Measurements from ENCODE around the gene STIM1.

STIM1 gene

DNA sequence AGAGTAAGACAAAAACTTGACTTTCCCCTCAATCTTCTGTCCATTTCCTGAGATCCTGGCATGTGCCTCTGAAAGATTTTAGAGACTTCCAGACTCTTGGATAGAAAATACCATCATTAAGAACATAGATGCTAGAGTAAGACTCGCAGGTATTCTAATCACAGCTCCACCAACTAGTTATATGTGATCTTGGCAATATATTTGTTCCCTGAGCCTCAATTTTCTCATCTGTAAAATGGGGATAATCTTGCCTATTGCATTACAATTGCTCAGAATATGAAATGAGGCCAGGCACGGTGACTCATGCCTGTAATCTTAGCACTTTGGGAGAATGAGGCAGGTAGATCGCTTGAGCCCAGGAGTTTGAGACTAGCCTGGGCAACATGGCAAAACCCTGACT lies 25.4 kb upstream of the STIM1 start:
- DNase-seq (ENCODE audit: low spot score): no peak

- no peak for DNase-seq (ENCODE audit: low spot score)
Observed at GRCh38 chr11:3830730-3831129, 24.7 kb upstream of the STIM1 start.

- DNase-seq (ENCODE audit: low spot score): no peak
Observed at GRCh38 chr11:3831378-3832239, 23.9 kb upstream of the STIM1 start.

- no peak for DNase-seq (ENCODE audit: low spot score)
Observed at GRCh38 chr11:3832816-3833215, 22.6 kb upstream of the STIM1 start.

DNA sequence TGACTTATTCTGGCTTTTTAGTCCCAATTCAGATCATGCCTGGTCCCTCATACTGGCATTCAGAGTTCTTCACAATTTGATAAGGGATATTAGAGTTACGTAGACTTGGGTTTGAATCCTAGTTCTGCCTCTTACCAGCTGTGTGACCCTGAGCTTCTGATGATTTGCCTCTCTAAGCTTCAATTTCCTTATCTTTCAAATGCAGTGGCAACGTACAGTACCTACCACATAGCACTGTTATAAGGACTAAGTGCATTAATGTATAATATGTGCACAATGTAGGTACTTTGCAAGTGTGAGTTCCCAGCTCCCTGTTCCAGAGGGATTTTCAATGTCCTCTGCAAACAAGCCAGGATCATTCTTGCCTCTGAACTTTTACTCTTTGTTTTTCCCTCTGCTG lies 22.0 kb upstream of the STIM1 start:
- DNase-seq (ENCODE audit: low spot score): no peak

GRCh38 chr11:3834349-3834663 lies 21.2 kb upstream of the STIM1 start:
- DNase-seq (ENCODE audit: low spot score): no peak

DNA sequence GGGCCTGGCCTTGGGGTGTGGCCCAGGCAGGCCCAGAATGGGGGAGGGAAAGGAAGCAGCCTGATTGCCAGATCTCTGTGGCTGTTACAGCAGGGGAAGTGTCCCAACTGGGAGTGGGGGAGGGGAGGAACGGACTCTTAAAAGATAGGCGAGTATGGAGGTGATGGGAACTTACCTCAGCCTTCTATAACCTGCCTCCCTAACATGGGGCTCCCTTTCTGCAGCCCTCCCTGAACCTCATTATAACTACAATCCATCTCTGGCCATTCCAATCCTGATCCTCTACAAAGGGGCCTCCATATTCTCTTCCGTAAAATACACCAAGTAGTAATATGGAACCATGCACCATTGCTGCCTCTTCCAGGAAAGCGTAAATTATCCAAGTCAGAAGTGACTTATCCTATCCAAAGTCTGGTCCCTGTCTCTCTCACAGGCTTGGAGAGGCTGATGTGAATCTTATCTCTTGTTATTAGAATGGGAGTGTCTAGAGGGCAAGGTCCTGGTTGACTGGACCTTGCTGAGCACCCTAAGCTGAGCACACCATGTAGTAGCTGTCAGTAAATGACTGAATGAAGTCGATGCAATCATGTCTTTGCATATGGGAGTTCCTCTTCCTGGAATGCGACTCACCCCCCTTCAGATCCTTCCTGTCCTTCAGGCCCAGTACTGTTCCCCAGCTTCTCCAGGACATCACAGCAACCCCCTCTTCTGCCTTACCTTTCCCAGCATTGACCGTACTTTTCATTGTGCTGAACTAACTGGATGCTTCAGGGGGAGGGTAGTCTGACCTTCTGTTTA lies 20.6 kb upstream of the STIM1 start:
- no peak for DNase-seq (ENCODE audit: low spot score)

GRCh38 chr11:3835751-3836150 lies 19.7 kb upstream of the STIM1 start:
- DNase-seq (ENCODE audit: low spot score): no peak

GRCh38 chr11:3836903-3837302 lies 18.6 kb upstream of the STIM1 start:
- DNase-seq (ENCODE audit: low spot score): no peak

GRCh38 chr11:3837793-3838192 lies 17.7 kb upstream of the STIM1 start:
- no peak for DNase-seq (ENCODE audit: low spot score)

- no peak for DNase-seq (ENCODE audit: low spot score)
Observed at GRCh38 chr11:3838504-3838903, 17.0 kb upstream of the STIM1 start.

GRCh38 chr11:3840004-3840869 lies 15.2 kb upstream of the STIM1 start:
- no peak for DNase-seq (ENCODE audit: low spot score)

- DNase-seq (ENCODE audit: low spot score): peak; percentile 65
Observed at GRCh38 chr11:3840870-3841425, 14.5 kb upstream of the STIM1 start, which contains the start of gene RHOG. Gene RHOG, minus strand, starts transcription at chr11:3840959. Its CDS starts 12,821 bp downstream, at chr11:3828138.

DNA sequence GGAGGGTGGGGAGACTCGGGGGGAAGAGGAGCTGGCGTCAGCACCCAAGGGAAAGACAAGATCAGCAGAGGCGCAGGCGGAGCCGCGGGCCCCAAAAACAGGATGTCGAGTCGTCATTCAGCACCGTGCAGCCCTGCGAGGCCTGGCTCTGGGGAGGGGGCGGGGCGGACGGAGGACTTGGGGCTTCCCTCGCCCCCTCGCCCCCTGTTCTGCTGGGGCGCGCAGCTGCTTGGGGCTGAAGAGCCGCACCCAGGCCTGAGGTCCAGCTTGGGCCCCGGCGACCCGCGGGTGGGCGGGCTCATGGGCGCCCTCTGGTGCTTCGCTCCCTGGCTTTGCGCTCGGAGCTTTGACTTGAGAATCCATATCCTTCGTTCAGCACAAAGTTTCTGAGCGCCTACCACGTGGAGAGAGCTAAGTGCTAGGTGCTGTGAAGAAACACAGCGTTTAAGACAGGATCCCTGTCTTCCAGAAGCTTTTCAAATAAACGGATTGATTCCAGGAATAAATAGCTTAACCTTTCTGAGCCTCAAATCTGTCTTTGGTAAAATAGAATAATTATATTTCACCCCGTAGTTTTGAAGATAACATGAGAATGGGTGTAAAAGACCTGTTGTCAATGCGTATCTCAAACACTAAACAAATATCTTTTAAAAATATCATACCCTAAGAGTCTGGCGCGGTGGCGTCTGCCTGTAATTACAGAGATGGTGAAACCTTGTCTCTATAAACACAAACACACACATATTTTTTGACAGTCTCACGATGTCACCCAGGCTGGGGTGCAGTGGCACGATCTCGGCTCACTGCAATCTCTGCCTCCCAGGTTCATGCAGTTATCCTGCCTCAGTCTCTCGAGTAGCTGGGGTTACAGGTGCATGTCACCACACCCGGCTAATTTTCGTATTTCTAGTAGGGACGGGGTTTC lies 13.8 kb upstream of the STIM1 start:
- DNase-seq (ENCODE audit: low spot score): peak; percentile 85

- no peak for DNase-seq (ENCODE audit: low spot score)
Observed at GRCh38 chr11:3843326-3843725, 12.1 kb upstream of the STIM1 start.

- DNase-seq (ENCODE audit: low spot score): no peak
Observed at GRCh38 chr11:3845246-3845645, 10.2 kb upstream of the STIM1 start.

GRCh38 chr11:3845670-3846069 lies 9.8 kb upstream of the STIM1 start:
- no peak for DNase-seq (ENCODE audit: low spot score)

- peak; percentile 47 for DNase-seq (ENCODE audit: low spot score)
Observed at GRCh38 chr11:3849297-3849874, 6.1 kb upstream of the STIM1 start.

DNA sequence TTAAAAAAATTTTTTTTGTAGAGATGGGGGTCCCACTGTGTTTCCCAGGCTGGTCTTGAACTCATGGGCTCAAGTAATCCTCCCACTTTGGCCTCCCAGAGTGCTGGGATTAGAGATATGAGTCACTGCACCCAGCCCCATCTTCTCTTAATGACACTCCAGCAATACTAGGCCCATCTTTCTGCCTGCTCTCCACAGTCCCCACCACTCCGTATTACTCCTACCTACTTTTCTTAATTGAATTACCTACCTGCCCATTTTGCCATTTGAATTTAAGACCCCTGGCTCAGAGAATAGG lies 2.0 kb upstream of the STIM1 start:
- DNase-seq (ENCODE audit: low spot score): no peak

GRCh38 chr11:3853899-3854659 lies 1.4 kb upstream of the STIM1 start:
- DNase-seq (ENCODE audit: low spot score): peak; percentile 28
